Suprapubic skin (tissue), 4 donors: ENCODE measurements around the gene NCDN. TPM values are rescaled to one million over a fixed set of nuclear protein-coding genes. Genes with fewer than 3 reads are reported as not detected.

Experiments
- DNase-seq, 2 donors: peaks; one replicate each; pipeline ENCODE4 v3.0.0-alpha.2; 2019; ENCODE audit warnings: low spot score in 2 of 2
- H3K27ac ChIP-seq: fragments of 200-600 bp; sonication (generic); one replicate; pipeline ENCODE4 v1.5.1; 2019
- H3K27me3 ChIP-seq: fragments of 200-600 bp; sonication (generic); one replicate; pipeline ENCODE4 v1.5.1; 2019
- H3K36me3 ChIP-seq: fragments of 200-600 bp; sonication (generic); one replicate; pipeline ENCODE4 v1.5.1; 2019
- H3K4me1 ChIP-seq: fragments of 200-600 bp; sonication (generic); one replicate; pipeline ENCODE4 v1.5.1; 2019
- H3K4me3 ChIP-seq: fragments of 200-600 bp; sonication (generic); one replicate; pipeline ENCODE4 v1.5.1; 2019; ENCODE audit warnings: mild to moderate bottlenecking
- H3K9me3 ChIP-seq: fragments of 200-600 bp; sonication (generic); one replicate; pipeline ENCODE4 v1.5.1; 2019
- EP300 ChIP-seq: sonication (generic); formaldehyde crosslinking; IDR thresholded peaks from one replicate; pipeline ENCODE4 v1.6.1; 2017; ENCODE audit warnings: antibody characterized with exemption
- POLR2A ChIP-seq, 2 donors: fragments of 450-650 bp; IDR thresholded peaks; one replicate each; pipeline ENCODE4 v1.6.1; 2017; ENCODE audit warnings: antibody characterized with exemption in 2 of 2, mild to moderate bottlenecking in 2 of 2, moderate library complexity in 2 of 2
- POLR2AphosphoS5 ChIP-seq, 3 donors: sonication (generic); formaldehyde crosslinking; IDR thresholded peaks; one replicate each; pipeline ENCODE4 v1.6.1; 2017; ENCODE audit warnings: antibody characterized with exemption in 3 of 3
- WGBS: methylation state at CpG from one replicate; pipeline ENCODE4 v1.1.5; 2018; 5-methylcytosine and 5-hydroxymethylcytosine counted together
- total RNA-seq, 4 donors: library from RNA; depleted of rRNA; stranded (reverse); fragments of >200 nt; gene quantifications; one replicate each; pipeline ENCODE4 v1.1.0, GENCODE V29; 2016
- TF ChIP-seq, protein P1 (sequence below), 2 donors: fragments of 200-600 bp in 1 of 2; fragments of 450-650 bp in 1 of 2; sonication (generic) in 1 of 2; IDR thresholded peaks; one replicate each; pipeline ENCODE4 v1.5.1; 2016 to 2019; ENCODE audit warnings: antibody characterized with exemption in 2 of 2, mild to moderate bottlenecking in 1 of 2, moderate library complexity in 1 of 2

The NCDN gene
- total RNA-seq, 4 donors from 2014 or later: 14.1 to 26.2 (median 24.1) TPM

DNA sequence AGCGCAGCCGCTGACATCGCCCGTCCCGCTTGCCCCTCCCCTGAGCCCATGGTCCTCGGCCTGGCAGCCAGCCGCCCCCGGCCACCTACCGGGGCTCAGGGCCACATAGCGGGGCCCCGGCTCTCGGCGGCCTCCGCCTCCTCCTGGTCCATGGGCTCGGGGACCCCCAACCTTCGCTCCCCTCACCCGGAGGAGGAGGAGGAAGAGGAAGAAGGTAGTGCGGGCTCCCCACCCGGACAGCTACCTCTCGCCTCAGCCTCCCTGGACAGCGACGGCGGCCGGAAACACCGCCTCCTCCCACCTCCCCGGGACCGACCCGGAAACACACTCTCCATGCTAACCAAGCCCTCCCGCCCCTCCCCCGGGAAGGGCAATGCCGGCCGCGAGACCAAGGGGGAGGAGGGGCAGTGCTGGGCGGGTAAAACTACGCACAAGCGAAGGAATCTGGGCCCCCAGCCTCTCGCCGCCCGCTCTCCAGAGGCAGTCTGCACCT, 435 bp upstream of the NCDN start, which contains the start of gene KIAA0319L:
KIAA0319L (minus strand) TSS at position 286 of the 493 bp plus-strand sequence. CDS start 2,912 bp downstream, outside the sequence.
- TF ChIP-seq POLR2A (IDR thresholded peaks at IDR 0.05) (peak in 1 of 2 donors; percentile 27), POLR2AphosphoS5 (IDR thresholded peaks at IDR 0.05) (peak in 2 of 3 donors; percentile 32 to 57)
- TF ChIP-seq, protein P1, sequence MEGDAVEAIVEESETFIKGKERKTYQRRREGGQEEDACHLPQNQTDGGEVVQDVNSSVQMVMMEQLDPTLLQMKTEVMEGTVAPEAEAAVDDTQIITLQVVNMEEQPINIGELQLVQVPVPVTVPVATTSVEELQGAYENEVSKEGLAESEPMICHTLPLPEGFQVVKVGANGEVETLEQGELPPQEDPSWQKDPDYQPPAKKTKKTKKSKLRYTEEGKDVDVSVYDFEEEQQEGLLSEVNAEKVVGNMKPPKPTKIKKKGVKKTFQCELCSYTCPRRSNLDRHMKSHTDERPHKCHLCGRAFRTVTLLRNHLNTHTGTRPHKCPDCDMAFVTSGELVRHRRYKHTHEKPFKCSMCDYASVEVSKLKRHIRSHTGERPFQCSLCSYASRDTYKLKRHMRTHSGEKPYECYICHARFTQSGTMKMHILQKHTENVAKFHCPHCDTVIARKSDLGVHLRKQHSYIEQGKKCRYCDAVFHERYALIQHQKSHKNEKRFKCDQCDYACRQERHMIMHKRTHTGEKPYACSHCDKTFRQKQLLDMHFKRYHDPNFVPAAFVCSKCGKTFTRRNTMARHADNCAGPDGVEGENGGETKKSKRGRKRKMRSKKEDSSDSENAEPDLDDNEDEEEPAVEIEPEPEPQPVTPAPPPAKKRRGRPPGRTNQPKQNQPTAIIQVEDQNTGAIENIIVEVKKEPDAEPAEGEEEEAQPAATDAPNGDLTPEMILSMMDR (IDR thresholded peaks at IDR 0.05): no peak
- Histone ChIP-seq H3K4me3 (peak within 1 kb of the TSS; percentile 76), H3K36me3 (peaks cover 13% of the 10 kb centered on the region), H3K4me1 (peaks cover 74% of the 10 kb centered on the region), H3K27ac (peak within 1 kb of the TSS; percentile 91), H3K27me3 (no peaks in the 10 kb centered on the region), H3K9me3 (no peaks in the 10 kb centered on the region)
- WGBS: 0% methylated on average over 5 of the region's 39 CpGs
- DNase-seq: peak; percentile 83 to 93

DNA sequence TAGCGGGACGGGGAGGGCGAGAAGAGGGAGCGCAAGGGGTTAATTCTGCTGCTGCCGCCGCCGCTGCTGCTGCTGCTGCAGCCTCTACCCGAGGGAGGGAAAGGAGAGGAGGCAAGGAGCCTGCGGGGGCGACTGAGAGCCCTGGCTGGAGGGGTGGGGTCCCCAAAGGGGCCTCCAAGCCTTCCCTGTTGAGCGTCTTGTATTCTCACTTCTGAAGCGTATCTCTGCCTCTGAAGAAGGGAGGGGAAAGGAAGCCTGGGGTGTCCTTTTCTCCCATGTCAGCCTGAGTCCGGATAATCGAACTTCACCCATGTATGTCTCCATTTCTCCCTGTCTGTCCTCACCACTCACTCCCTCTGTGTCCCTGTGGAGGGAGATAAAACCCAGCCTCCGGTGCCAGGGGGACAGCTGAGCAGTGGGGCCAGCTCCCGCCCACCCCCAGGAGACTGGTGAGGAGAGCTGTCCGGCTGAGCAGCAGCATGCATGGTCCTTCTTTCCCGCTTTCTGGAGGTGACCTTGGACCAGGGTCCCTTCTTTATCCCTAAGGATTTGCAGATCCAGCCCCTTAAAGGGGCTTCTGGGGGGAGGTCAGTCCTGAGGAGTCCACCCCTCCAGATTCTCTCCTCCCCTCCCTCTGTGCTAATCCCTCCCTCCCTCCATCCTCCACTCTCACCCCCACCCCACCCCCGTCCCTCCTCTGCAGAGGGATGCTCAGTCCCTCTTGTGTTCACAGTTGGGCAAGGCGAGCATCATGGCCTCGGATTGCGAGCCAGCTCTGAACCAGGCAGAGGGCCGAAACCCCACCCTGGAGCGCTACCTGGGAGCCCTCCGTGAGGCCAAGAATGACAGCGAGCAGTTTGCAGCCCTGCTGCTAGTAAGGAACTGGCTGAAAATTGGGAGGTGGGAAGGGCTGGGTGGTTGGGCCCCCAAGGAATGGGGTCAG, 1.0 kb downstream of the NCDN start:
- peak overlapping the region; percentile 76 for H3K4me3 ChIP-seq
- H3K9me3 ChIP-seq: no peaks in the 10 kb centered on the region
- WGBS: 33% methylated on average over 18 of the region's 26 CpGs
- peak overlapping the region; percentile 91 for H3K27ac ChIP-seq
- TF ChIP-seq, protein P1 (IDR thresholded peaks at IDR 0.05): no peak
- TF ChIP-seq POLR2A (IDR thresholded peaks at IDR 0.05): no peak
- TF ChIP-seq POLR2AphosphoS5 (IDR thresholded peaks at IDR 0.05): no peak
- TF ChIP-seq EP300: no peak
- no peaks in the 10 kb centered on the region for H3K27me3 ChIP-seq
- DNase-seq: peak in 1 of 2 donors; percentile 78
- H3K4me1 ChIP-seq: peaks cover 70% of the 10 kb centered on the region
- peaks cover 18% of the 10 kb centered on the region for H3K36me3 ChIP-seq

DNA sequence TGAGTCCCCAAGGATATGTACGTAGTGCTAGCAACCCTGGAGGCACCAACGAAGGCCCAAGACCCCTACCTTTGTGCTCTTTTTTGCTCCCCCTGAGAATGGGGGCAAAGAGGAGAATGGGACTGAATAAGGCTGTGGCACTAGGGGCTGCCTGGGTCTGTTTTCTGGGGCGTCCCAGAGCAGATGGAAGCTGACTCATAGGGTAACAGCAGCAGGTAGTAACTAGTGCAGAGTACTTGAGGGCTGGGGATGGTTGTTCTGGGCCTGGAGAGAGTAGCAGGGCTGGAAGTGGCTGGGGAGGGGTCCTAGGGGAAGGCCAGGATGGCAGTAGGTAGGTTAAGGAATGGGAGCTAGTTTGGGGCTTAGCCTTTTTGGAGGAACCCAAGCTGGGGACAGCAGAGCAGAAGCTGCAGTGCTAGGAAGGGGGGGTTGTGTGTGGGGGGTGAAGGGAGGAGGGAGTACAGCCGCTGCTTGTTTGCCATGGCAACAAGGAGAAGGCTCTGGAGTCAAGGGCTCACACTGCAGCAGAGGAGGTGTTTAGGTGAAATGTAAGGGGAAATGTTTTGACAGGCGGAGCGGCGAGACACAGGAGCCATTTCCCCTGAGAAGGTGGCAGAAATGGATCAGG, 1.8 kb downstream of the NCDN start:
- Histone ChIP-seq H3K4me3 (no peak overlapping the region), H3K36me3 (peaks cover 22% of the 10 kb centered on the region), H3K27ac (no peak overlapping the region), H3K27me3 (no peaks in the 10 kb centered on the region), H3K4me1 (peaks cover 69% of the 10 kb centered on the region), H3K9me3 (no peaks in the 10 kb centered on the region)
- 74% methylated on average over 7 of the region's 7 CpGs for WGBS
- TF ChIP-seq, protein P1 (IDR thresholded peaks at IDR 0.05): no peak
- DNase-seq: peak in 1 of 2 donors; percentile 67

DNA sequence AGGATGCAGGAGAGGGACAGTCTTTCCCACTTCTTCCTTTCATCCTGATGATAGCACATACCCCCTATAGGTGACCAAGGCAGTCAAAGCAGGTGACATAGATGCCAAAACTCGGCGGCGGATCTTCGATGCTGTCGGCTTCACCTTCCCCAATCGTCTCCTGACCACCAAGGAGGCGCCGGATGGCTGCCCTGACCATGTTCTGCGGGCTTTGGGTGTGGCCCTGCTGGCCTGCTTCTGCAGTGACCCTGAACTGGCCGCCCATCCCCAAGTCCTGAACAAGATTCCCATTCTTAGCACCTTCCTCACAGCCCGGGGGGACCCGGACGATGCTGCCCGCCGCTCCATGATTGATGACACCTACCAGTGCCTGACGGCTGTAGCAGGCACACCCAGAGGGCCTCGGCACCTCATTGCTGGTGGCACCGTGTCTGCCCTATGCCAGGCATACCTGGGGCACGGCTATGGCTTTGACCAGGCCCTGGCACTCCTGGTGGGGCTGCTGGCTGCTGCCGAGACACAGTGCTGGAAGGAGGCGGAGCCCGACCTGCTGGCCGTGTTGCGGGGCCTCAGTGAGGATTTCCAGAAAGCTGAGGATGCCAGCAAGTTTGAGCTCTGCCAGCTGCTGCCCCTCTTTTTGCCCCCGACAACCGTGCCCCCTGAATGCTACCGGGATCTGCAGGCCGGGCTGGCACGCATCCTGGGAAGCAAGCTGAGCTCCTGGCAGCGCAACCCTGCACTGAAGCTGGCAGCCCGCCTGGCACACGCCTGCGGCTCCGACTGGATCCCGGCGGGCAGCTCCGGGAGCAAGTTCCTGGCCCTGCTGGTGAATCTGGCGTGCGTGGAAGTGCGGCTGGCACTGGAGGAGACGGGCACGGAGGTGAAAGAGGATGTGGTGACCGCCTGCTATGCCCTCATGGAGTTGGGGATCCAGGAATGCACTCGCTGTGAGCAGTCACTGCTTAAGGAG, 2.9 kb downstream of the NCDN start:
- no peaks in the 10 kb centered on the region for H3K9me3 ChIP-seq
- 65% methylated on average over 11 of the region's 44 CpGs for WGBS
- no peak overlapping the region for H3K27ac ChIP-seq
- H3K36me3 ChIP-seq: peaks cover 28% of the 10 kb centered on the region
- H3K4me1 ChIP-seq: peaks cover 58% of the 10 kb centered on the region
- peak; percentile 60 to 79 for DNase-seq
- H3K4me3 ChIP-seq: peak overlapping the region; percentile 22
- H3K27me3 ChIP-seq: no peaks in the 10 kb centered on the region
- TF ChIP-seq POLR2AphosphoS5 (IDR thresholded peaks at IDR 0.05) (peak in 1 of 3 donors; percentile 51), POLR2A (IDR thresholded peaks at IDR 0.05) (no peak)

DNA sequence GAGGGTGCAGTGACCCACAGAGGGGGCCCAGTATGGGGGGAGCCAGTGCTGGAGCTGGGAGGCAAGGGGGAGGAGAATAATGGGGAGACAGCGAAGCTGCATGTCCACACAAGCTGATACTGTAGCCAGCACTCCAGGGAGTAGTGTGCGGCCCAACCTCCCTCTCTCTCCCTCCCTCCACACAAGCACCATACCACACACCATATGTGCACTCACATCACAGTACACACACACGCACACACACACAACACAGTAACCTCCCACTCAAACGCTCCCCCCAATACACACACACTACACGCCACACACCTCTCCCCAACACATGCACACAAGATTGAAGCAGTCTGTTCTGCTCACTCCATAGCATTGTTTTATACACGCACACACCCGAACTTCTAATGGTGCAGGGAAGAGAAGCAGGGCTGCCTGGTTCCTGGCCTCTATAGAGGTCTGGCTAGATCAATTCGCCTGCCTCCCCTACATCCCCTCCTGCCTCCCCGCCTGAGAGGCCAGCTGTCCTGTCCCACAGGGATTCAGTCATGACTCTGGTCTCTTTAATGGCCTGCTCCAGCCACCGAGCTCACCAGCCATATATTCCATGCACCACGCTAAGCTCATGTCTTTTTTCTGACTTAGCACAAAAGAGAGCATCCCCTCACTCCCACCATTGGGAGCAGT, 3.8 kb downstream of the NCDN start:
- peak in 1 of 2 donors; percentile 31 for DNase-seq
- 63% methylated on average over 11 of the region's 11 CpGs for WGBS
- Histone ChIP-seq H3K27me3 (no peaks in the 10 kb centered on the region), H3K36me3 (peaks cover 28% of the 10 kb centered on the region), H3K4me1 (peaks cover 49% of the 10 kb centered on the region), H3K4me3 (peak overlapping the region; percentile 22), H3K9me3 (no peaks in the 10 kb centered on the region), H3K27ac (no peak overlapping the region)
- no peak for TF ChIP-seq POLR2A (IDR thresholded peaks at IDR 0.05)
- TF ChIP-seq, protein P1 (IDR thresholded peaks at IDR 0.05): no peak
- TF ChIP-seq POLR2AphosphoS5 (IDR thresholded peaks at IDR 0.05): no peak
- no peak for TF ChIP-seq EP300
